SHP77 treated with DMSO at 0.1 percent for 48 hours (cell line): ENCODE measurements around the gene PLS3.
"Not testable (repeated sequence)": the region's sequence is repeated elsewhere in the genome, so short reads cannot be mapped to it uniquely, and the experiment has no call there.

ENCODE experiments used
- DNase-seq: peaks from one replicate; lab custom pipeline; 2025; lab: John Stamatoyannopoulos, UW

PLS3 gene

GRCh38 chrX:115560978-115561604, at the start of gene PLS3:
Gene PLS3 (plus strand): TSS chrX:115561174. CDS start chrX:115610251, 49,077 bp downstream.
- DNase-seq, result no peak

GRCh38 chrX:115518113-115518512, 42.9 kb upstream of the PLS3 start:
- DNase-seq, result no peak

GRCh38 chrX:115521741-115522140, 39.2 kb upstream of the PLS3 start:
- no peak for DNase-seq

GRCh38 chrX:115522952-115523351, 38.0 kb upstream of the PLS3 start:
- DNase-seq, result no peak

GRCh38 chrX:115525486-115525885, 35.5 kb upstream of the PLS3 start:
- no peak for DNase-seq

- no peak for DNase-seq
Observed at GRCh38 chrX:115531818-115532403, 29.1 kb upstream of the PLS3 start.

- no peak for DNase-seq
Observed at GRCh38 chrX:115533485-115533884, 27.5 kb upstream of the PLS3 start.

GRCh38 chrX:115534383-115534782, 26.6 kb upstream of the PLS3 start:
- no peak for DNase-seq

- no peak for DNase-seq
Observed at GRCh38 chrX:115535421-115535820, 25.6 kb upstream of the PLS3 start.

- DNase-seq, result no peak
Observed at GRCh38 chrX:115535844-115536243, 25.1 kb upstream of the PLS3 start.

GRCh38 chrX:115539841-115540240, 21.1 kb upstream of the PLS3 start:
- DNase-seq, result no peak

GRCh38 chrX:115541045-115541444, 19.9 kb upstream of the PLS3 start:
- not testable (repeated sequence) for DNase-seq

GRCh38 chrX:115547448-115547847, 13.5 kb upstream of the PLS3 start:
- no peak for DNase-seq

- no peak for DNase-seq
Observed at GRCh38 chrX:115549008-115549407, 12.0 kb upstream of the PLS3 start.

GRCh38 chrX:115553171-115553570, 7.8 kb upstream of the PLS3 start:
- no peak for DNase-seq

- DNase-seq, result no peak
Observed at GRCh38 chrX:115559672-115560071, 1.3 kb upstream of the PLS3 start.

- DNase-seq, result no peak
Observed at GRCh38 chrX:115560211-115560977, 580 bp upstream of the PLS3 start.

GRCh38 chrX:115561605-115562479, 868 bp downstream of the PLS3 start:
- DNase-seq, result peak; percentile 3

- no peak for DNase-seq
Observed at GRCh38 chrX:115562480-115562847, 1.5 kb downstream of the PLS3 start.

GRCh38 chrX:115563633-115564162, 2.7 kb downstream of the PLS3 start:
- no peak for DNase-seq

GRCh38 chrX:115564243-115564642, 3.3 kb downstream of the PLS3 start:
- no peak for DNase-seq

- no peak for DNase-seq
Observed at GRCh38 chrX:115565888-115566287, 4.9 kb downstream of the PLS3 start.
